Uterus (tissue), 2 donors: ENCODE data around the gene MYH14.

Experiments used
- POLR2A ChIP-seq, 2 donors: fragments of 450-650 bp; IDR thresholded peaks; one replicate each; pipeline ENCODE4 v1.6.1; 2016; ENCODE audit warnings: antibody characterized with exemption in 2 of 2, mild to moderate bottlenecking in 1 of 2, moderate library complexity in 1 of 2
- TF ChIP-seq, protein P1 (sequence below), 4 experiments: fragments of 200-600 bp in 2 of 4; fragments of 450-650 bp in 2 of 4; sonication (generic) in 2 of 4; IDR thresholded peaks; one replicate each; pipeline ENCODE4 v1.5.1; 2016 to 2019; ENCODE audit warnings: antibody characterized with exemption in 4 of 4, mild to moderate bottlenecking in 2 of 4, moderate library complexity in 1 of 4

DNA sequence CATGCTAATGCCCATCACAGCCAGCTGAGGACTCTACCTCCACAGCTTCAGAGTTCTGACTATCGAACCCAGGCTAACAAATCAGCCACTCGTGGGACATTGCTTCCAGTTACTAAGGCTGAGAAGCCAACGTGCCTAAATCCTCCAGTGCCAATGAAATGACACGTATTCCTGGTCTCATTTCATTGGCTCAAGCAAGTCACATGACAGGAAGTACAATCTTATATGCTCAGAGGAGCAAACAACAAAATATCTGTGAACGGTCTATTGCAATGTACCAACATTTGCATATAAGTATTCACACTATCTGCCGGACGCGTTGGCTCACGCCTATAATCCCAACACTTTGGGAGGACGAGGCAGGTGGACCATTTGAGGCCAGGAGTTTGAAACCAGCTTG is 27.5 kb upstream of the MYH14 start:
- TF ChIP-seq, protein P1, sequence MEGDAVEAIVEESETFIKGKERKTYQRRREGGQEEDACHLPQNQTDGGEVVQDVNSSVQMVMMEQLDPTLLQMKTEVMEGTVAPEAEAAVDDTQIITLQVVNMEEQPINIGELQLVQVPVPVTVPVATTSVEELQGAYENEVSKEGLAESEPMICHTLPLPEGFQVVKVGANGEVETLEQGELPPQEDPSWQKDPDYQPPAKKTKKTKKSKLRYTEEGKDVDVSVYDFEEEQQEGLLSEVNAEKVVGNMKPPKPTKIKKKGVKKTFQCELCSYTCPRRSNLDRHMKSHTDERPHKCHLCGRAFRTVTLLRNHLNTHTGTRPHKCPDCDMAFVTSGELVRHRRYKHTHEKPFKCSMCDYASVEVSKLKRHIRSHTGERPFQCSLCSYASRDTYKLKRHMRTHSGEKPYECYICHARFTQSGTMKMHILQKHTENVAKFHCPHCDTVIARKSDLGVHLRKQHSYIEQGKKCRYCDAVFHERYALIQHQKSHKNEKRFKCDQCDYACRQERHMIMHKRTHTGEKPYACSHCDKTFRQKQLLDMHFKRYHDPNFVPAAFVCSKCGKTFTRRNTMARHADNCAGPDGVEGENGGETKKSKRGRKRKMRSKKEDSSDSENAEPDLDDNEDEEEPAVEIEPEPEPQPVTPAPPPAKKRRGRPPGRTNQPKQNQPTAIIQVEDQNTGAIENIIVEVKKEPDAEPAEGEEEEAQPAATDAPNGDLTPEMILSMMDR (IDR thresholded peaks at IDR 0.05): no peak
- TF ChIP-seq POLR2A (IDR thresholded peaks at IDR 0.05): no peak
